Smooth muscle cell (in vitro differentiated cells): Measurements from ENCODE around the gene MMP17. TPM values are rescaled to one million over a fixed set of nuclear protein-coding genes. Genes with fewer than 3 reads are reported as not detected.

Experiments used
- DNase-seq: peaks from one replicate; lab custom pipeline; 2025; ENCODE audit not compliant: unreplicated experiment; lab: John Stamatoyannopoulos, UW
- H2AFZ ChIP-seq: fragments of 200-600 bp; sonication (generic); 2 replicates; pipeline ENCODE4 v1.6.0; 2016; ENCODE audit warnings: antibody characterized with exemption, low read depth, mild to moderate bottlenecking
- H3F3A ChIP-seq: fragments of 200-600 bp; sonication (generic); 2 replicates; pipeline ENCODE4 v1.6.0; 2017; ENCODE audit warnings: antibody characterized with exemption, low read depth
- H3K27ac ChIP-seq: fragments of 200-600 bp; sonication (generic); 2 replicates; pipeline ENCODE4 v1.5.1; 2016; ENCODE audit warnings: low read depth, mild to moderate bottlenecking
- H3K27me3 ChIP-seq: fragments of 200-600 bp; sonication (generic); 2 replicates; pipeline ENCODE4 v1.6.1; 2016; ENCODE audit warnings: low read depth, mild to moderate bottlenecking
- H3K36me3 ChIP-seq: fragments of 200-600 bp; sonication (generic); 2 replicates; pipeline ENCODE4 v1.5.1; 2016; ENCODE audit warnings: low read depth
- H3K4me1 ChIP-seq: fragments of 200-600 bp; sonication (generic); 2 replicates; pipeline ENCODE4 v1.5.1; 2016; ENCODE audit warnings: low read depth
- H3K4me2 ChIP-seq: fragments of 200-600 bp; sonication (generic); 2 replicates; pipeline ENCODE4 v1.6.0; 2016; ENCODE audit warnings: mild to moderate bottlenecking
- H3K4me3 ChIP-seq: fragments of 200-600 bp; sonication (generic); 2 replicates; pipeline ENCODE4 v1.5.1; 2016; ENCODE audit warnings: mild to moderate bottlenecking
- H3K79me2 ChIP-seq: fragments of 200-600 bp; sonication (generic); 2 replicates; pipeline ENCODE4 v1.6.0; 2016; ENCODE audit warnings: low read depth, mild to moderate bottlenecking
- H3K9ac ChIP-seq: fragments of 200-600 bp; sonication (generic); 2 replicates; pipeline ENCODE4 v1.6.0; 2016; ENCODE audit warnings: low read depth
- H3K9me3 ChIP-seq: fragments of 200-600 bp; sonication (generic); replicated peaks from 2 replicates; pipeline ENCODE4 v1.5.1; 2016; ENCODE audit warnings: low read depth
- H4K20me1 ChIP-seq: fragments of 200-600 bp; sonication (generic); 2 replicates; pipeline ENCODE4 v1.6.0; 2016; ENCODE audit warnings: low read depth
- CTCF ChIP-seq: fragments of 200-600 bp; sonication (generic); IDR thresholded peaks from 2 replicates; pipeline ENCODE4 v1.5.1; 2017; ENCODE audit warnings: borderline replicate concordance, mild to moderate bottlenecking, antibody characterized with exemption; ENCODE audit not compliant: insufficient read depth, poor library complexity, severe bottlenecking
- WGBS: methylation state at CpG from one replicate; pipeline ENCODE4 v1.1.7; 2016; ENCODE audit warnings: low lambda C conversion rate; 5-methylcytosine and 5-hydroxymethylcytosine counted together
- polyA plus RNA-seq: library from polyadenylated mRNA; unstranded; fragments of >200 nt; fragmentation: Nextera tagmentation; extraction: Ambion mirVana; gene quantifications from 2 replicates; pipeline ENCODE4 v1.2.1, GENCODE V29; 2016
- total RNA-seq: library from RNA; depleted of rRNA; stranded (reverse); fragments of >200 nt; gene quantifications from 2 replicates; pipeline ENCODE4 v1.2.3, GENCODE V29; 2014

MMP17 gene
- total and polyA plus RNA-seq, 2 experiments from 2014 or later: 1.3 to 1.6 TPM

GRCh38 chr12:131842169-131842568 lies 14.0 kb downstream of the MMP17 start:
- Histone ChIP-seq H3K27ac (no peak overlapping the region), H4K20me1 (no peaks in the 10 kb centered on the region), H3K9me3 (no peaks in the 10 kb centered on the region), H3K4me2 (no peak overlapping the region), H3K36me3 (no peaks in the 10 kb centered on the region), H3K9ac (no peak overlapping the region), H3K79me2 (no peaks in the 10 kb centered on the region), H3K27me3 (no peaks in the 10 kb centered on the region), H3K4me3 (no peak overlapping the region), H3K4me1 (no peaks in the 10 kb centered on the region), H2AFZ (no peak overlapping the region), H3F3A (no peaks in the 10 kb centered on the region)
- DNase-seq: no peak
- 90% methylated on average over 11 of the region's 15 CpGs for WGBS
- no peak for TF ChIP-seq CTCF

- H3K36me3 ChIP-seq: no peaks in the 10 kb centered on the region
- H4K20me1 ChIP-seq: no peaks in the 10 kb centered on the region
- H3K27me3 ChIP-seq: no peaks in the 10 kb centered on the region
- no peaks in the 10 kb centered on the region for H3K4me1 ChIP-seq
- TF ChIP-seq CTCF: no peak
- no peak overlapping the region for H2AFZ ChIP-seq
- H3F3A ChIP-seq: no peaks in the 10 kb centered on the region
- no peak overlapping the region for H3K9ac ChIP-seq
- H3K9me3 ChIP-seq: no peaks in the 10 kb centered on the region
- no peak for DNase-seq
- H3K27ac ChIP-seq: no peak overlapping the region
- no peaks in the 10 kb centered on the region for H3K79me2 ChIP-seq
- H3K4me2 ChIP-seq: no peak overlapping the region
- 93% methylated on average over 13 of the region's 16 CpGs for WGBS
- H3K4me3 ChIP-seq: no peak overlapping the region
Observed at GRCh38 chr12:131843527-131843926, 15.3 kb downstream of the MMP17 start.

GRCh38 chr12:131844140-131844539 lies 15.9 kb downstream of the MMP17 start:
- DNase-seq: no peak
- no peak overlapping the region for H3K27ac ChIP-seq
- WGBS: 93% methylated on average over 11 of the region's 11 CpGs
- H3K9me3 ChIP-seq: no peaks in the 10 kb centered on the region
- no peaks in the 10 kb centered on the region for H3K4me1 ChIP-seq
- no peak for TF ChIP-seq CTCF
- H3K36me3 ChIP-seq: no peaks in the 10 kb centered on the region
- no peak overlapping the region for H3K4me2 ChIP-seq
- H4K20me1 ChIP-seq: no peaks in the 10 kb centered on the region
- no peak overlapping the region for H2AFZ ChIP-seq
- no peaks in the 10 kb centered on the region for H3F3A ChIP-seq
- no peaks in the 10 kb centered on the region for H3K79me2 ChIP-seq
- no peak overlapping the region for H3K4me3 ChIP-seq
- no peaks in the 10 kb centered on the region for H3K27me3 ChIP-seq
- no peak overlapping the region for H3K9ac ChIP-seq

- Histone ChIP-seq H3F3A (no peaks in the 10 kb centered on the region), H3K36me3 (no peaks in the 10 kb centered on the region), H3K4me2 (no peak overlapping the region), H3K4me3 (no peak overlapping the region), H2AFZ (no peak overlapping the region), H3K9ac (no peak overlapping the region), H4K20me1 (no peaks in the 10 kb centered on the region), H3K79me2 (no peaks in the 10 kb centered on the region), H3K27ac (no peak overlapping the region), H3K4me1 (no peaks in the 10 kb centered on the region), H3K9me3 (no peaks in the 10 kb centered on the region), H3K27me3 (no peaks in the 10 kb centered on the region)
- TF ChIP-seq CTCF: no peak
- no peak for DNase-seq
- 95% methylated on average over 25 of the region's 25 CpGs for WGBS
Observed at GRCh38 chr12:131844656-131845055, 16.5 kb downstream of the MMP17 start.
